SK-N-SH (cell line): ENCODE results near the gene MTMR12.

ENCODE experiments used
- EP300 ChIP-seq, 2 experiments: IDR thresholded peaks; 2 replicates each; pipeline versions ENCODE4 v1.4.0 to v1.6.1; 2012; ENCODE audit warnings: borderline replicate concordance in 1 of 2, low read depth in 1 of 2, low read length in 1 of 2
- TAF1 ChIP-seq: IDR thresholded peaks from 2 replicates; pipeline ENCODE4 v1.6.1; 2012; ENCODE audit warnings: low read depth, mild to moderate bottlenecking, low read length, moderate library complexity, borderline replicate concordance
- TF ChIP-seq, protein P1 (sequence below): IDR thresholded peaks from 2 replicates; pipeline ENCODE4 v1.4.0; 2012; ENCODE audit warnings: low read depth

GRCh38 chr5:32233220-32233695 is 79.5 kb downstream of the MTMR12 start:
- TF ChIP-seq, protein P1, sequence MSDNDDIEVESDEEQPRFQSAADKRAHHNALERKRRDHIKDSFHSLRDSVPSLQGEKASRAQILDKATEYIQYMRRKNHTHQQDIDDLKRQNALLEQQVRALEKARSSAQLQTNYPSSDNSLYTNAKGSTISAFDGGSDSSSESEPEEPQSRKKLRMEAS = no peak
- TF ChIP-seq TAF1 (no peak), EP300 (IDR thresholded peaks at IDR 0.05; ENCODE audit: borderline replicate concordance in 1 of 2, low read depth in 1 of 2, low read length in 1 of 2) (no peak)
